OCI-LY7 (cell line): ENCODE data around the gene NIPSNAP3A. TPM values are rescaled to one million over a fixed set of nuclear protein-coding genes. Genes with fewer than 3 reads are reported as not detected.

Source experiments
- BruUV-seq: library from RNA; stranded (reverse); fragments of 400-500 nt; replicated peaks from 2 replicates; lab custom pipeline; 2021; lab: Mats Ljungman, UMichigan
- CTCF ChIA-PET: fragments of 300-600 bp; sonication (Branson Sonifier 250); formaldehyde crosslinking; loops from one replicate; lab custom pipeline; 2022; ENCODE audit warnings: antibody characterized with exemption; ENCODE audit not compliant: unreplicated experiment; lab: Charles Lee
- POLR2A ChIA-PET: fragments of 300-600 bp; sonication (Branson Sonifier 250); formaldehyde crosslinking; loops from one replicate; lab custom pipeline; 2022; ENCODE audit warnings: antibody characterized with exemption; lab: Charles Lee
- DNase-seq: peaks from one replicate; pipeline ENCODE4 v3.0.0-alpha.2; 2015; ENCODE audit warnings: low spot score
- H2AFZ ChIP-seq: fragments of 200-600 bp; sonication (generic), shearing (Covaris generic); 2 replicates; pipeline ENCODE4 v1.6.1; 2014; ENCODE audit warnings: mild to moderate bottlenecking, antibody characterized with exemption, low read length, moderate library complexity
- H3K27ac ChIP-seq: fragments of 200-600 bp; sonication (generic); 2 replicates; pipeline ENCODE4 v1.5.1; 2014; ENCODE audit warnings: mixed run types, low read depth, mild to moderate bottlenecking, moderate library complexity, low read length, inconsistent platforms; ENCODE audit not compliant: poor library complexity, severe bottlenecking
- H3K36me3 ChIP-seq: fragments of 200-600 bp; sonication (generic); 2 replicates; pipeline ENCODE4 v1.6.1; 2014; ENCODE audit warnings: mild to moderate bottlenecking, antibody characterized with exemption, low read length, moderate library complexity, mixed read lengths; ENCODE audit not compliant: insufficient read depth
- H3K4me1 ChIP-seq: fragments of 200-600 bp; sonication (generic); 2 replicates; pipeline ENCODE4 v1.5.1; 2014; ENCODE audit warnings: mild to moderate bottlenecking, low read length; ENCODE audit not compliant: insufficient read depth, poor library complexity, severe bottlenecking
- H3K4me2 ChIP-seq: fragments of 200-600 bp; sonication (generic); 2 replicates; pipeline ENCODE4 v1.6.1; 2014; ENCODE audit warnings: mild to moderate bottlenecking, low read length
- H3K4me3 ChIP-seq: fragments of 200-600 bp; sonication (generic); 2 replicates; pipeline ENCODE4 v1.5.1; 2014; ENCODE audit warnings: mild to moderate bottlenecking, low read depth, low read length; ENCODE audit not compliant: poor library complexity, severe bottlenecking
- H3K79me2 ChIP-seq: fragments of 200-600 bp; sonication (generic); 2 replicates; pipeline ENCODE4 v1.6.1; 2016; ENCODE audit warnings: low read depth, mild to moderate bottlenecking, low read length, moderate library complexity, mixed read lengths; ENCODE audit not compliant: insufficient read depth
- H3K9me2 ChIP-seq: fragments of 200-600 bp; sonication (generic); 2 replicates; pipeline ENCODE4 v1.6.1; 2016; ENCODE audit warnings: mild to moderate bottlenecking, low read length, mixed read lengths; ENCODE audit not compliant: insufficient read depth
- H3K9me3 ChIP-seq: fragments of 200-600 bp; sonication (generic); 2 replicates; pipeline ENCODE4 v1.6.1; 2014; ENCODE audit warnings: mild to moderate bottlenecking, mixed run types, low read length, mixed read lengths
- H4K20me1 ChIP-seq: fragments of 200-600 bp; sonication (generic); 2 replicates; pipeline ENCODE4 v1.6.1; 2014; ENCODE audit warnings: mild to moderate bottlenecking, antibody characterized with exemption, low read length, moderate library complexity, mixed read lengths; ENCODE audit not compliant: insufficient read depth
- EZH2phosphoT487 ChIP-seq: fragments of 200-600 bp; sonication (generic); IDR thresholded peaks from 2 replicates; pipeline ENCODE4 v1.6.1; 2018; ENCODE audit warnings: low read depth, borderline replicate concordance, mild to moderate bottlenecking, mixed run types, antibody characterized with exemption, low read length, moderate library complexity, mixed read lengths
- intact Hi-C: fragments of 100-400 bp; cut with micrococcal nuclease; formaldehyde crosslinking; loops from one replicate; pipeline ENCODE4 v1.10.0; 2022; ENCODE audit not compliant: unreplicated experiment
- total RNA-seq, 2 experiments: library from RNA; depleted of rRNA in 1 of 2; stranded (reverse); fragments of >200 nt in 1 of 2; shearing (Covaris generic) in 1 of 2; gene quantifications; 2 replicates each; pipeline ENCODE4 v1.2.3, GENCODE V29; 2014 to 2022
- TF ChIP-seq, protein P1 (sequence below): fragments of 200-600 bp; sonication (generic); conservative IDR thresholded peaks from 2 replicates; pipeline ENCODE4 v1.5.1; 2014; ENCODE audit warnings: mild to moderate bottlenecking, antibody characterized with exemption, low read length, moderate library complexity, mixed read lengths

Gene NIPSNAP3A
- total RNA-seq, 2 experiments from 2014 or later: 20.2 to 25.2 TPM

DNA sequence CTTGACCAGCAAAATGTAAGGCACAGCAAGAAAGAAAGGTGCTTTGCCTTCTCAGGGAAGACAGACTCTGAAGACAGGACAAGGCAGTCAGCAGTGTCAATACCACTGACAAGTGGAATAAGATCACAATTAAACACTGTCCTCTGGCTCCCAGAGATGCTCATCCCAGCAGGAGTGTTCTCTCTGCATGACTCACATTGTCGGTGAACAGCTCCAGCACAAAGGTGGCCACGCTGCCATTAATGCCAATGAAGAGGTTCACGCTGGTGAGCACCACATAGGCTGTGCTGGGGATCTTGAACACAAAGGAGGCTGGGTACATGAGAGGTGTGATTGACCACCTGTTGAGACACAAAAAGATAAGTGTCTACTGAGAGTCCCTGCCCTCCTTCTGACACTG lies 48.4 kb downstream of the NIPSNAP3A start:
- no peaks in the 10 kb centered on the region for H4K20me1 ChIP-seq
- H3K9me2 ChIP-seq: no peaks in the 10 kb centered on the region
- H3K9me3 ChIP-seq: no peaks in the 10 kb centered on the region
- TF ChIP-seq, protein P1, sequence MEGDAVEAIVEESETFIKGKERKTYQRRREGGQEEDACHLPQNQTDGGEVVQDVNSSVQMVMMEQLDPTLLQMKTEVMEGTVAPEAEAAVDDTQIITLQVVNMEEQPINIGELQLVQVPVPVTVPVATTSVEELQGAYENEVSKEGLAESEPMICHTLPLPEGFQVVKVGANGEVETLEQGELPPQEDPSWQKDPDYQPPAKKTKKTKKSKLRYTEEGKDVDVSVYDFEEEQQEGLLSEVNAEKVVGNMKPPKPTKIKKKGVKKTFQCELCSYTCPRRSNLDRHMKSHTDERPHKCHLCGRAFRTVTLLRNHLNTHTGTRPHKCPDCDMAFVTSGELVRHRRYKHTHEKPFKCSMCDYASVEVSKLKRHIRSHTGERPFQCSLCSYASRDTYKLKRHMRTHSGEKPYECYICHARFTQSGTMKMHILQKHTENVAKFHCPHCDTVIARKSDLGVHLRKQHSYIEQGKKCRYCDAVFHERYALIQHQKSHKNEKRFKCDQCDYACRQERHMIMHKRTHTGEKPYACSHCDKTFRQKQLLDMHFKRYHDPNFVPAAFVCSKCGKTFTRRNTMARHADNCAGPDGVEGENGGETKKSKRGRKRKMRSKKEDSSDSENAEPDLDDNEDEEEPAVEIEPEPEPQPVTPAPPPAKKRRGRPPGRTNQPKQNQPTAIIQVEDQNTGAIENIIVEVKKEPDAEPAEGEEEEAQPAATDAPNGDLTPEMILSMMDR: no peak
- no peak for TF ChIP-seq EZH2phosphoT487
- ChIA-PET POLR2A (no interaction called here), CTCF (no interaction called here)
- BruUV-seq: no TSS peak
- H3K4me1 ChIP-seq: no peaks in the 10 kb centered on the region
- no peaks in the 10 kb centered on the region for H3K79me2 ChIP-seq
- no peak overlapping the region for H2AFZ ChIP-seq
- intact Hi-C loops: no loop called here
- H3K36me3 ChIP-seq: peaks cover 96% of the 10 kb centered on the region
- H3K27ac ChIP-seq: no peak overlapping the region
- H3K4me2 ChIP-seq: no peak overlapping the region
- DNase-seq: no peak
- H3K4me3 ChIP-seq: no peak overlapping the region

DNA sequence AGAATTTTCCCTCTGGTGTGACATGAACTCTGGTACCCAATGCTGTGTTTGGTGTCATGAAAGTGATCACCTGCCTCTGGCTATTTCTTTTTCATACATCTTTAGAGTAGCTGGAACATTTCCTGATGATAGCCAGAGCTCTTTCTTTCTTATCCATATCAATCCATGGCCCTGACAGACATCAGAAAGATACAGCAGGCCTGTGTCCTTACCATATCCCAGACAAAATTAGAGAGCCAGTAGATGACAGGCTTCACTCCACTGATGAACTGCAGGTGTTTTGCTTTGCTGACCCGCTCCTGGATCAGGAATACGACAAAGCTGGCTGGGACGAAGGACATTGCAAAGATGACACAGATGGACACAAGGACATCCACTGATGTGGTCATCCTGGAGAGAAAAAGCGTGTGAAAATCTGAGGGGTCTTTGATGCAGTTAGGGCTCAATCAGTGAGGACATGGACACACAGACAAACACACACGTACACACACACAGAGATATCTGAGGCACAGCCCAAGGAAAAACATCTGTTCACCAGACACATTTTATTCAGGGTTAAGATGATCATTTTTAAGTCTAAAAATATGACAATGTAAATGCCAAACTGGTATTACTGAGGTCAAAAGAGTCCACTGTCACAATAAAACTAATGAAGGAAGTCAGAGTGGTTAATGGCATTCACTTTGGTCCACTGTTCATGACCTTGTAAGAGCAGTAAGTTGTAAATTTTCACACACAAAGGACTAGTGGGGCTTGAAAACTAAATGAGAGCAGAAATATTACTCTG lies 50.9 kb downstream of the NIPSNAP3A start:
- Histone ChIP-seq H3K27ac (no peak overlapping the region), H2AFZ (no peak overlapping the region), H3K9me3 (no peaks in the 10 kb centered on the region), H4K20me1 (no peaks in the 10 kb centered on the region), H3K4me2 (no peak overlapping the region), H3K4me3 (no peak overlapping the region), H3K9me2 (no peaks in the 10 kb centered on the region), H3K4me1 (no peaks in the 10 kb centered on the region), H3K79me2 (no peaks in the 10 kb centered on the region), H3K36me3 (peaks cover 96% of the 10 kb centered on the region)
- no peak for DNase-seq
- BruUV-seq: no TSS peak
- POLR2A ChIA-PET: interaction anchor here (0.6 to 1.0 kb wide), 2 partner anchors 50 to 1057 kb away, joined by 3 to 5 read pairs; no protein-coding TSS in a partner anchor
- intact Hi-C loops: no loop called here
- CTCF ChIA-PET: interaction anchor here (0.5 to 0.6 kb wide), 2 partner anchors 151 to 1358 kb away, joined by 3 read pairs; no protein-coding TSS in a partner anchor
- TF ChIP-seq, protein P1: no peak
